ENCODE data around the gene TBC1D19. TPM values are rescaled to one million over a fixed set of nuclear protein-coding genes. Genes with fewer than 3 reads are reported as not detected.

The TBC1D19 gene
- total RNA-seq, 6 experiments from 2014 or later: 8.5 to 14.4 (median 12.1) TPM

DNA sequence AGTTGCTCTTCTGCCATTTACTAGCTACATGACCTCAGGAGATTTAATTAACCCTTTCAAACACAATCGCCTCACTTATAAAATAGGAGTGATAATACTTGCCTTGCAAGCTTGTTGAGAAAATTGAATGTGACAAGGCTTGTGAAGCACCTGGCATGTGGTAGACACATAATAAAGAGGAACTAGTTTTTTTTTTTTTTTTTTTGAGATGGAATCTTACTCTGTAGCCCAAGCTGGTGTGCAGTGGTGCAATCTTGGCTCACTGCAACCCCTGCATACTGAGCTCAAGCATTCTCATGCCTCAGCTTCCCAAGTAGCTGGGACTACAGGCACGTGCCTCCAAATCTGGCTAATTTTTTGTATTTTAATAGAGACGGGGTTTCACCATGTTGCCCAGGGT is 203.0 kb downstream of the TBC1D19 start:
- Mint-ChIP-seq H3K4me3 (no peak overlapping the region), H3K36me3 (ENCODE audit: low read depth) (peaks cover 9% of the 10 kb centered on the region), H3K4me1 (ENCODE audit: low read depth) (peaks cover 41% of the 10 kb centered on the region), H3K27me3 (ENCODE audit: insufficient read depth) (peaks cover 4% of the 10 kb centered on the region), H3K9me3 (peaks cover 5% of the 10 kb centered on the region), H3K27ac (no peak overlapping the region)
- TF ChIP-seq CTCF (IDR thresholded peaks at IDR 0.05): no peak
- DNase-seq: no peak

GRCh38 chr4:26787461-26788340 is 203.8 kb downstream of the TBC1D19 start:
- Mint-ChIP-seq H3K27ac (peak overlapping the region; percentile 64; the same call in 1 of the 2 replicates), H3K4me3 (peak overlapping the region; percentile 64), H3K9me3 (peaks cover 5% of the 10 kb centered on the region), H3K4me1 (ENCODE audit: low read depth) (peaks cover 34% of the 10 kb centered on the region), H3K27me3 (ENCODE audit: insufficient read depth) (peaks cover 4% of the 10 kb centered on the region), H3K36me3 (ENCODE audit: low read depth) (peaks cover 9% of the 10 kb centered on the region)
- TF ChIP-seq CTCF (IDR thresholded peaks at IDR 0.05): peak; percentile 19; the same call in 1 of the 2 replicates
- peak; percentile 42 for DNase-seq

- H3K27ac Mint-ChIP-seq: 0 out of 2 replicates have a peak overlapping the region, but pooled peaks have one; percentile 22
- TF ChIP-seq CTCF (IDR thresholded peaks at IDR 0.05): no peak
- no peak for DNase-seq
- peaks cover 9% of the 10 kb centered on the region for H3K36me3 Mint-ChIP-seq (ENCODE audit: low read depth)
- peaks cover 4% of the 10 kb centered on the region for H3K27me3 Mint-ChIP-seq (ENCODE audit: insufficient read depth)
- peaks cover 5% of the 10 kb centered on the region for H3K9me3 Mint-ChIP-seq
- H3K4me1 Mint-ChIP-seq (ENCODE audit: low read depth): peaks cover 27% of the 10 kb centered on the region
- no peak overlapping the region for H3K4me3 Mint-ChIP-seq
These were observed 204.5 kb downstream of the TBC1D19 start for GRCh38 chr4:26788341-26788733.

DNA sequence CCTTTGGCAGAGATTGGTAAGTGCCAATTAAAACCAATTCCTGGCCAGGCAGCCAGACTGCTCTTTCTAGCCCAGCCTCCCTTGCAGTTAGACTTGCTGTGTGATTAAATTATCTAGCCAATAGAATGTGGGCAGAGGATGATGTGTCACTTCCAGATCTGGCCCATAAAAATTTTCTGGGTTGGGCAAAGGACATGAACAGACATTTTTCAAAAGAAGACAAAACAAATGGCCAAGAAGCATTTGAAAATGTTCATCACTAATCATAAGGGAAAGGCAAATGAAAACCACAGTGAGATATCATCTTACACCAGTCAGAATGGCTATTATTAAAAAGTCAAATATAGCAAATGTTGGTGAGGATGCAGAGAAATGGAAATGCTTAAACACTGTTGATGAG is 205.3 kb downstream of the TBC1D19 start:
- H3K27me3 Mint-ChIP-seq (ENCODE audit: insufficient read depth): peaks cover 6% of the 10 kb centered on the region
- H3K27ac Mint-ChIP-seq: no peak overlapping the region
- H3K4me1 Mint-ChIP-seq (ENCODE audit: low read depth): peaks cover 25% of the 10 kb centered on the region
- H3K9me3 Mint-ChIP-seq: peaks cover 5% of the 10 kb centered on the region
- H3K4me3 Mint-ChIP-seq: no peak overlapping the region
- no peak for TF ChIP-seq CTCF (IDR thresholded peaks at IDR 0.05)
- H3K36me3 Mint-ChIP-seq (ENCODE audit: low read depth): peaks cover 9% of the 10 kb centered on the region
- peak; percentile 42 for DNase-seq

- Mint-ChIP-seq H3K27me3 (ENCODE audit: insufficient read depth) (peaks cover 6% of the 10 kb centered on the region), H3K36me3 (ENCODE audit: low read depth) (peaks cover 9% of the 10 kb centered on the region), H3K4me1 (ENCODE audit: low read depth) (peaks cover 25% of the 10 kb centered on the region), H3K4me3 (no peak overlapping the region), H3K9me3 (peaks cover 5% of the 10 kb centered on the region), H3K27ac (no peak overlapping the region)
- no peak for DNase-seq
- TF ChIP-seq CTCF (IDR thresholded peaks at IDR 0.05): no peak
These were observed 207.5 kb downstream of the TBC1D19 start for GRCh38 chr4:26791346-26791745.
